Uterus (tissue), 4 donors: ENCODE measurements around the gene HINT3. TPM values are rescaled to one million over a fixed set of nuclear protein-coding genes. Genes with fewer than 3 reads are reported as not detected.

Source experiments
- DNase-seq, 2 donors: peaks; one replicate each; pipeline ENCODE4 v3.0.0-alpha.2; 2019 to 2020
- H3K27ac ChIP-seq, 2 donors: fragments of 200-600 bp; sonication (generic); 1 replicate in 1 of 2; 2 replicates in 1 of 2; pipeline ENCODE4 v1.5.1; 2016 to 2018
- H3K27me3 ChIP-seq, 2 donors: fragments of 200-600 bp; sonication (generic); one replicate each; pipeline ENCODE4 v1.5.1; 2018 to 2019; ENCODE audit warnings: control low read depth in 1 of 2
- H3K36me3 ChIP-seq, 2 donors: fragments of 200-600 bp; sonication (generic); one replicate each; pipeline ENCODE4 v1.5.1; 2019; ENCODE audit warnings: control low read depth in 1 of 2
- H3K4me1 ChIP-seq, 2 donors: fragments of 200-600 bp; sonication (generic); one replicate each; pipeline ENCODE4 v1.5.1; 2018 to 2019; ENCODE audit warnings: control low read depth in 1 of 2
- H3K4me3 ChIP-seq, 2 donors: fragments of 200-600 bp; sonication (generic); 1 replicate in 1 of 2; 2 replicates in 1 of 2; pipeline ENCODE4 v1.5.1; 2018 to 2019; ENCODE audit warnings: mild to moderate bottlenecking in 1 of 2
- H3K9me3 ChIP-seq, 2 donors: fragments of 200-600 bp; sonication (generic); one replicate each; pipeline ENCODE4 v1.5.1; 2019; ENCODE audit warnings: control low read depth in 1 of 2
- POLR2A ChIP-seq, 2 donors: fragments of 450-650 bp; IDR thresholded peaks; one replicate each; pipeline ENCODE4 v1.6.1; 2016; ENCODE audit warnings: antibody characterized with exemption in 2 of 2, mild to moderate bottlenecking in 1 of 2, moderate library complexity in 1 of 2
- intact Hi-C: fragments of 100-400 bp; cut with DNase I; formaldehyde crosslinking; loops from one replicate; pipeline ENCODE4 v1.15.1; 2023; ENCODE audit warnings: low total_unique reads
- total RNA-seq, 4 donors: library from RNA; depleted of rRNA in 3 of 4; stranded (reverse); fragments of >200 nt in 3 of 4; gene quantifications; one replicate each; pipeline versions ENCODE4 v1.1.0 to v1.2.4, GENCODE V29; 2014 to 2023
- TF ChIP-seq, protein P1 (sequence below), 4 experiments: fragments of 200-600 bp in 2 of 4; fragments of 450-650 bp in 2 of 4; sonication (generic) in 2 of 4; IDR thresholded peaks; one replicate each; pipeline ENCODE4 v1.5.1; 2016 to 2019; ENCODE audit warnings: antibody characterized with exemption in 4 of 4, mild to moderate bottlenecking in 2 of 4, moderate library complexity in 1 of 4
- donor health status: DM: yes; HTN: yes; CAD: no.

HINT3 gene
- total RNA-seq, 4 donors from 2014 or later, result 13.1 to 49.3 (median 23.1) TPM

GRCh38 chr6:125995972-125996580 is 39.5 kb downstream of the HINT3 start:
- Histone ChIP-seq H3K27ac (peak overlapping the region; percentile 46 to 74), H3K4me3 (peak overlapping the region in 1 of 2 donors; percentile 15), H3K4me1 (no peaks in the 10 kb centered on the region), H3K36me3 (no peaks in the 10 kb centered on the region), H3K27me3 (no peaks in the 10 kb centered on the region), H3K9me3 (no peaks in the 10 kb centered on the region)
- intact Hi-C loops, result no loop called here
- DNase-seq, result peak; percentile 54 to 72
- TF ChIP-seq POLR2A (IDR thresholded peaks at IDR 0.05), result no peak
- TF ChIP-seq, protein P1, sequence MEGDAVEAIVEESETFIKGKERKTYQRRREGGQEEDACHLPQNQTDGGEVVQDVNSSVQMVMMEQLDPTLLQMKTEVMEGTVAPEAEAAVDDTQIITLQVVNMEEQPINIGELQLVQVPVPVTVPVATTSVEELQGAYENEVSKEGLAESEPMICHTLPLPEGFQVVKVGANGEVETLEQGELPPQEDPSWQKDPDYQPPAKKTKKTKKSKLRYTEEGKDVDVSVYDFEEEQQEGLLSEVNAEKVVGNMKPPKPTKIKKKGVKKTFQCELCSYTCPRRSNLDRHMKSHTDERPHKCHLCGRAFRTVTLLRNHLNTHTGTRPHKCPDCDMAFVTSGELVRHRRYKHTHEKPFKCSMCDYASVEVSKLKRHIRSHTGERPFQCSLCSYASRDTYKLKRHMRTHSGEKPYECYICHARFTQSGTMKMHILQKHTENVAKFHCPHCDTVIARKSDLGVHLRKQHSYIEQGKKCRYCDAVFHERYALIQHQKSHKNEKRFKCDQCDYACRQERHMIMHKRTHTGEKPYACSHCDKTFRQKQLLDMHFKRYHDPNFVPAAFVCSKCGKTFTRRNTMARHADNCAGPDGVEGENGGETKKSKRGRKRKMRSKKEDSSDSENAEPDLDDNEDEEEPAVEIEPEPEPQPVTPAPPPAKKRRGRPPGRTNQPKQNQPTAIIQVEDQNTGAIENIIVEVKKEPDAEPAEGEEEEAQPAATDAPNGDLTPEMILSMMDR (IDR thresholded peaks at IDR 0.05), result peak; percentile 88 to 99 (median 94)

GRCh38 chr6:126002755-126003679 is 46.4 kb downstream of the HINT3 start:
- no peaks in the 10 kb centered on the region for H3K36me3 ChIP-seq
- H3K27me3 ChIP-seq, result no peaks in the 10 kb centered on the region
- TF ChIP-seq, protein P1 (IDR thresholded peaks at IDR 0.05), result no peak
- no peak for TF ChIP-seq POLR2A (IDR thresholded peaks at IDR 0.05)
- H3K27ac ChIP-seq, result no peak overlapping the region
- peaks cover 0 to 3% of the 10 kb centered on the region in 2 donors for H3K4me1 ChIP-seq
- no peaks in the 10 kb centered on the region for H3K9me3 ChIP-seq
- H3K4me3 ChIP-seq, result no peak overlapping the region
- no peak for DNase-seq
- intact Hi-C loops, result no loop called here

GRCh38 chr6:126007800-126008199 is 51.2 kb downstream of the HINT3 start:
- H3K27ac ChIP-seq, result no peak overlapping the region
- no peak for DNase-seq
- H3K9me3 ChIP-seq, result no peaks in the 10 kb centered on the region
- no peaks in the 10 kb centered on the region for H3K36me3 ChIP-seq
- no peak overlapping the region for H3K4me3 ChIP-seq
- TF ChIP-seq, protein P1 (IDR thresholded peaks at IDR 0.05), result no peak
- H3K27me3 ChIP-seq, result no peaks in the 10 kb centered on the region
- peaks cover 0 to 3% of the 10 kb centered on the region in 2 donors for H3K4me1 ChIP-seq
- intact Hi-C loops, result no loop called here

GRCh38 chr6:126010040-126010439 is 53.5 kb downstream of the HINT3 start:
- no peak for DNase-seq
- peaks cover 0 to 3% of the 10 kb centered on the region in 2 donors for H3K4me1 ChIP-seq
- H3K9me3 ChIP-seq, result no peaks in the 10 kb centered on the region
- peak overlapping the region; percentile 57 to 80 for H3K27ac ChIP-seq
- TF ChIP-seq POLR2A (IDR thresholded peaks at IDR 0.05), result no peak
- TF ChIP-seq, protein P1 (IDR thresholded peaks at IDR 0.05), result no peak
- no peaks in the 10 kb centered on the region for H3K27me3 ChIP-seq
- H3K4me3 ChIP-seq, result no peak overlapping the region
- no peaks in the 10 kb centered on the region for H3K36me3 ChIP-seq
- intact Hi-C loops, result no loop called here

DNA sequence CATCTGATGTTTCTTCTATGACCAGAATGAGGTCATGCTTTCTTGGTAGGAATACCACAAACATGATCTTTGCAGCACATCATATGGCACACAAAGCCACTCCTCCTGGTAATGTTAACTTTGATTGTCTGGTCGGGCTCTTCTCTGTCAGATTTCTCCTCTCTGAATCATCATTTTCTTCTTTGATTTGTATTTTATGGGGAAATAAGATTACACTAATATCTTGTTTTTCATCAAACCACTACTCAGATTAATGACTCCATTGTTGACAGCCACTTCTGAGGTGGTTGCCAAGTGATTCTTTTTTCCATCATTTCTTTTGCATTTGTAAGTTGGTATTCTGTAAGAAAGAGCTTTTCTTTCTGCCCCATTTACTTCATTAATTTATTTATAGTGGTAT is 59.3 kb downstream of the HINT3 start:
- TF ChIP-seq, protein P1 (IDR thresholded peaks at IDR 0.05), result no peak
- no peak for TF ChIP-seq POLR2A (IDR thresholded peaks at IDR 0.05)
- Histone ChIP-seq H3K27ac (peak overlapping the region; percentile 48 to 58), H3K9me3 (no peaks in the 10 kb centered on the region), H3K4me3 (no peak overlapping the region), H3K36me3 (no peaks in the 10 kb centered on the region), H3K4me1 (no peaks in the 10 kb centered on the region), H3K27me3 (no peaks in the 10 kb centered on the region)
- DNase-seq, result no peak
- intact Hi-C loops, result no loop called here
